ENCODE measurements around the gene VSTM2L. TPM values are rescaled to one million over a fixed set of nuclear protein-coding genes. Genes with fewer than 3 reads are reported as not detected.

VSTM2L gene
- total and polyA plus RNA-seq, 2 donors (not counting 3 experiments of a cell fraction or from before 2014, with no cell fraction given), result 0.18 TPM; not detected in 1

- FAIRE-seq (no peak), DNase-seq (ENCODE audit: low read depth, low spot score) (no peak)
- Histone ChIP-seq H4K20me1 (replicated peaks; ENCODE audit: control insufficient read depth, extremely low read depth, insufficient read depth, low read length) (no peaks in the 10 kb centered on the region), H3K9ac (replicated peaks; ENCODE audit: extremely low read depth, insufficient read depth, low read length) (no peak overlapping the region), H3K4me1 (ENCODE audit: control insufficient read depth, extremely low read depth, insufficient read depth, low read length) (no peaks in the 10 kb centered on the region), H3K9me1 (replicated peaks; ENCODE audit: control insufficient read depth, extremely low read depth, insufficient read depth, low read length) (no peaks in the 10 kb centered on the region), H3K4me2 (ENCODE audit: insufficient read depth, low read length) (no peak overlapping the region), H3K9me3 (replicated peaks; ENCODE audit: control insufficient read depth, insufficient read depth, low read length) (no peaks in the 10 kb centered on the region), H3K4me3 (replicated peaks in 1 of 3; ENCODE audit: insufficient read depth in 1 of 3, low read depth in 1 of 3, low read length in 3 of 3) (no peak overlapping the region), H3K79me2 (ENCODE audit: control insufficient read depth, insufficient read depth, low read length) (no peaks in the 10 kb centered on the region), H3K27me3 (ENCODE audit: control insufficient read depth in 2 of 2, insufficient read depth in 2 of 2, low read length in 2 of 2) (no peaks in the 10 kb centered on the region), H3K36me3 (ENCODE audit: control insufficient read depth in 2 of 2, extremely low read depth in 1 of 2, insufficient read depth in 2 of 2, low read length in 2 of 2) (no peaks in the 10 kb centered on the region), H2AFZ (ENCODE audit: low read depth, low read length) (no peak overlapping the region), H3K27ac (ENCODE audit: insufficient read depth, low read depth, low read length) (no peak overlapping the region)
- ChIA-PET CTCF (interaction anchor here (1.6 kb wide), 1 partner anchor 10 kb away, joined by 5 read pairs; no protein-coding TSS in a partner anchor), POLR2A (interaction anchor here (0.6 kb wide), 1 partner anchor 450 kb away, joined by 3 read pairs; no protein-coding TSS in a partner anchor)
- intact Hi-C loops (cut with micrococcal nuclease) (no loop called here), dilution Hi-C loops (cut with MboI; ENCODE audit: extremely low pct_ligation_motif_present, low sequenced_read_pairs) (no loop called here)
- BruUV-seq (replicated peaks), result no TSS peak
- TF ChIP-seq CTCF (IDR thresholded peaks at IDR 0.05; ENCODE audit: extremely low read depth in 1 of 2, insufficient read depth in 1 of 2, low read depth in 1 of 2, low read length in 2 of 2), result no peak
- no peak for TF ChIP-seq JUN (IDR thresholded peaks at IDR 0.05; ENCODE audit: borderline replicate concordance, insufficient read depth, insufficient read length, low read depth)
- no peak for TF ChIP-seq GATA2 (IDR thresholded peaks at IDR 0.05; ENCODE audit: insufficient read depth, insufficient read length, low read depth, low read length)
- no peak for TF ChIP-seq FOS (IDR thresholded peaks at IDR 0.05; ENCODE audit: borderline replicate concordance, insufficient read depth, low read length)
These were observed 21.2 kb upstream of the VSTM2L start for GRCh38 chr20:37881601-37882343.
